AG10803 (cell line): ENCODE data around the gene SLC37A1.
A peak's percentile ranks its signal among the peaks of the same experiment; 100 is the strongest.

ENCODE experiments used
- DNase-seq: peaks from one replicate; pipeline ENCODE4 v3.0.0; 2010; ENCODE audit warnings: low read depth
- H3K4me3 ChIP-seq: 2 replicates; pipeline ENCODE4 v1.5.1; 2011; ENCODE audit warnings: mild to moderate bottlenecking, low read length, control low read depth
- CTCF ChIP-seq: conservative IDR thresholded peaks from 2 replicates; pipeline ENCODE4 v1.5.1; 2011; ENCODE audit warnings: mild to moderate bottlenecking, low read length, control low read depth, inconsistent platforms

Gene SLC37A1

DNA sequence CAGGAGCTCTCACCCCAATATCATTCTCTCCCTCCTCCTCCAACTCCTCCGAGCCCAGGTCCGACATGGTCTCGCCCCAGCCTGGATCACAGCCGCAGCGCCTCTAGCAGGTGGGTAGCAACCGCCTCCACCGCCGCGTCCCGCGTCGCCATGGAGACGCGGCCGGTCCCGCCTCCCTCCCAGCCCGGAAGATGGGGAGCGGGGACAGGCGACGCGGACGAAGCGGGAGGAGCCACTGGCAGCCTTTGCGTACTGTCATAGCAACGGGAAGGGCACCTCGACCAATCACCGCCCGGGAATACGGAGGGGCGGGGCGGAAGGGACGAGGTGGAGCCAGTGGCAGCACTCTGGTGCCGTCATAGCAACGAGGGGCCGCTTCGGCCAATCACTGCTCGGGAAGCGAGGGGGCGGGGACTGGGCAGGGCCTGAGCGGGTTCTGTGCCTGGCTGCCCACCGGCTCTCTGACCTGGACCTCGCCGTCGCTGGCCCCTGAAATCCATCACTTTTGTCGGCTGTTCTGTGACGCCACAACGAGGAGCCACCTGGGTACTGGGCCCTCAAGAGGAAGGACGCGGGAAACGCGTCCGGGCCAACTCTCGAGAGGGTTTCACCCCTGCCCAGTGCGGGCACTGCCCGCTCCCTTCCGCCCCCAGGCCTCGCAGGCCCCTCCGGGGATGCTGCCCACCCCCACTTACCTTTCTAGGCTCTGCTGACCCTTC, 17.4 kb upstream of the SLC37A1 start, which contains the start of gene RSPH1:
Gene RSPH1 (minus strand): TSS at position 105 of the 719 bp plus-strand sequence. CDS start 38 bp downstream, at position 67.
- TF ChIP-seq CTCF, result no peak
- peak; percentile 96 for DNase-seq
- H3K4me3 ChIP-seq, result peak within 1 kb of the TSS; percentile 75

GRCh38 chr21:42496839-42497202, 16.8 kb upstream of the SLC37A1 start:
- DNase-seq, result no peak

DNA sequence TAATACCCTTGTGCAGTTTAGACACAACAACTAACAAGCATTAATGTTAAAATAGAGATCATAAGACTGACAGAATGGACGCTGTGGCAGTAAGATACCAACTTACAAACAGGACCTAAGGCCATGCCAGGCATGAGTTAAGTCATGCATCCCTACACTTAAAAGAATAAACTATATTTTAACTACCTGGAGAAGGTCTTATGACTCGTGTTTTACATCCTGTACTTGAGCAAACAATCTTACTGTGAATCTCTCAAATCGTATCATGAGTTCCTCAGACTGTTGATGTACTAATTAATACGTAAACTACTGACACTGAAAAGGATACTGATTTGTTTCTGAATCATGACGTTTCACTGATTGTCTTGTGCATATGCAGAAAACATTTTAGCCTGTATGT, 15.6 kb upstream of the SLC37A1 start:
- no peak overlapping the region for H3K4me3 ChIP-seq

More at GRCh38 chr21:42496839-42497202, 16.8 kb upstream of the SLC37A1 start:
- TF ChIP-seq CTCF, result no peak
- peak overlapping the region; percentile 72 for H3K4me3 ChIP-seq

DNA sequence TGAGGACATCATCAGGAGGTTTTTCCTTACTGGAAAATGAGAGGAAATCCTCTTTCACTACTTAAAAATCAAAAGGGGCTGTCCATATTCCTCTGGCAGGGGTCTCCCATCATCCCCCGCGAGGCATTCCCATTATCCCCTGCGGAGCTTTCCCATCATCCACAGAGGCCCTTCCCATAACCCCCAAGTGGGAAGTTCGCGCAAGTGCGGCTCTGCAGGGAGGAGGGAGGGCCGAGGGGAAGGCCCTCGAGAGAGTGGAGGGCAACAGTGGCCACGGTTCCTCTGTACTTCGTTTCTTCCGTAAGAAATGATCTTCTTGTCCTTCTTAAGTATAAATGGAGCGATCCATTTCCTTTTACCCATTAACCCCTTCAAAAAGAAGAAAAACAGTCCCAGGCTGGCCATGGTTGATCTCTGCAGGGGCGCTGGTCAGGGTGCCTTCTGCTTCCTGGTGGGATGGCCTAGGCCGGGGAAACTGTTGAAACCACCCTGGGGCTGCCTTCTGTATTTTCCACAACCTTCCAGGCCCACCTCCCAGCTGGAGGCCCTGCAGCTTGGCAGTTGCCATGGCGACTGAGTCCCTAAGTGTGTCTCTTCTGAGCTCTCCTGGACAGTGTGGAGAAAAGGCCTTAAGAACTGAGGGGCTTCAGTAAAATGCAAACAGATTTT, 14.1 kb upstream of the SLC37A1 start:
- no peak overlapping the region for H3K4me3 ChIP-seq
- DNase-seq, result no peak
- no peak for TF ChIP-seq CTCF

More for the DNA sequence above, 15.6 kb upstream of the SLC37A1 start:
- no peak for TF ChIP-seq CTCF
- DNase-seq, result no peak

- no peak for TF ChIP-seq CTCF
- H3K4me3 ChIP-seq, result no peak overlapping the region
- no peak for DNase-seq
Observed at GRCh38 chr21:42500225-42500624, 13.4 kb upstream of the SLC37A1 start.

GRCh38 chr21:42500736-42501135, 12.9 kb upstream of the SLC37A1 start:
- TF ChIP-seq CTCF, result no peak
- no peak for DNase-seq
- H3K4me3 ChIP-seq, result no peak overlapping the region

DNA sequence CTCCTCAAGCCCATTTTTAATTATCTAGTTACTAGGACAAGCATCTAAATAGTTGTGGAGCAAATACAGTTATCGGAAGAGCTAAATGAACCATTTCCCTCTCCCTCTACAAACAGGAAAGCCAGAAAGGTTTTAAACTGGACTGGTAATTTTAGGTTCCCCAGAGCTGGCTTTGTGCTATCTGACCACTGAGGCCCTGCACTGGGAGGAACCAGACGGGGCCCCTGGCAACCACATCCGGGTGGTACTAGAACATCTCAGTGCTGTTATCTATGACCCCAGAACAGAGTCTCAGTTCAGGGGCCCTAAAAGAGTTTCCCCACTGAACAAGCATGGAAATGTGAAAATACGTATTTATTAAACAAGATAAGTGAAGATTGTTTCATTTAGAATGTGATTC, 9.9 kb upstream of the SLC37A1 start:
- no peak for TF ChIP-seq CTCF
- DNase-seq, result no peak
- H3K4me3 ChIP-seq, result no peak overlapping the region
